OCI-LY3 (cell line): ENCODE measurements around the gene CIAO3.

Experiments used
- H2AFZ ChIP-seq: fragments of 200-600, 300-600 bp; shearing (Covaris generic); 2 replicates; pipeline ENCODE4 v1.6.0; 2014; ENCODE audit warnings: antibody characterized with exemption, low read depth, low read length
- H3K27ac ChIP-seq: fragments of 200-600, 300-600 bp; sonication (generic); 2 replicates; pipeline ENCODE4 v1.5.1; 2014; ENCODE audit warnings: mild to moderate bottlenecking, low read length, moderate library complexity, mixed read lengths
- H3K27me3 ChIP-seq: fragments of 200-600, 300-600 bp; sonication (generic); 2 replicates; pipeline ENCODE4 v1.6.1; 2014; ENCODE audit warnings: low read depth, low read length, mixed read lengths
- H3K36me3 ChIP-seq: fragments of 200-600, 300-600 bp; sonication (generic); replicated peaks from 2 replicates; pipeline ENCODE3; 2014; ENCODE audit warnings: low read depth, low read length, mixed read lengths
- H3K4me1 ChIP-seq: fragments of 300-600, 200-600 bp; sonication (generic); 2 replicates; pipeline ENCODE4 v1.6.1; 2014; ENCODE audit warnings: low read length, mixed read lengths
- H3K4me2 ChIP-seq: fragments of 200-600, 300-600 bp; sonication (generic); 2 replicates; pipeline ENCODE4 v1.6.1; 2014; ENCODE audit warnings: low read length, mixed read lengths
- H3K4me3 ChIP-seq: fragments of 300-600, 200-600 bp; sonication (generic); 2 replicates; pipeline ENCODE4 v1.5.1; 2014; ENCODE audit warnings: antibody characterized with exemption, mild to moderate bottlenecking, low read length, moderate library complexity
- H3K79me2 ChIP-seq: fragments of 300-600, 200-600 bp; shearing (Covaris generic); 2 replicates; pipeline ENCODE4 v1.6.1; 2014; ENCODE audit warnings: mild to moderate bottlenecking, low read length, mixed read lengths
- H3K9ac ChIP-seq: fragments of 300-600, 200-600 bp; shearing (Covaris generic); 2 replicates; pipeline ENCODE4 v1.6.0; 2014; ENCODE audit warnings: mild to moderate bottlenecking, low read length, moderate library complexity
- H3K9me3 ChIP-seq: fragments of 200-600, 300-600 bp; shearing (Covaris generic); 2 replicates; pipeline ENCODE4 v1.6.1; 2014; ENCODE audit warnings: low read length, mixed read lengths; ENCODE audit not compliant: insufficient read depth
- H4K20me1 ChIP-seq: fragments of 200-600, 300-600 bp; sonication (generic); 2 replicates; pipeline ENCODE4 v1.6.1; 2016; ENCODE audit warnings: low read length, mixed read lengths; ENCODE audit not compliant: insufficient read depth
- CTCF ChIP-seq: fragments of 200-600, 300-600 bp; sonication (generic); IDR thresholded peaks from 2 replicates; pipeline ENCODE4 v1.5.1; 2014; ENCODE audit warnings: antibody characterized with exemption, low read length, low read depth
- EZH2phosphoT487 ChIP-seq: fragments of 200-600 bp; shearing (Covaris generic); IDR thresholded peaks from 2 replicates; pipeline ENCODE4 v1.6.1; 2018; ENCODE audit warnings: antibody characterized with exemption, mixed run types, low read depth

The CIAO3 gene

GRCh38 chr16:716200-716568, 24.6 kb downstream of the CIAO3 start:
- no peak overlapping the region for H3K27ac ChIP-seq

GRCh38 chr16:715477-716199, 25.2 kb downstream of the CIAO3 start:
- H4K20me1 ChIP-seq, result no peaks in the 10 kb centered on the region
- no peak overlapping the region for H3K27ac ChIP-seq
- H3K9ac ChIP-seq, result no peak overlapping the region
- no peaks in the 10 kb centered on the region for H3K9me3 ChIP-seq
- H3K4me2 ChIP-seq, result no peak overlapping the region
- H2AFZ ChIP-seq, result no peak overlapping the region
- H3K36me3 ChIP-seq, result no peaks in the 10 kb centered on the region
- TF ChIP-seq CTCF (no peak), EZH2phosphoT487 (no peak)
- peaks cover 4% of the 10 kb centered on the region; the same call in 1 of the 2 replicates for H3K27me3 ChIP-seq
- H3K4me1 ChIP-seq, result peaks cover 10% of the 10 kb centered on the region; the same call in 1 of the 2 replicates
- no peaks in the 10 kb centered on the region for H3K79me2 ChIP-seq
- H3K4me3 ChIP-seq, result no peak overlapping the region

More at GRCh38 chr16:716200-716568, 24.6 kb downstream of the CIAO3 start:
- Histone ChIP-seq H3K4me2 (no peak overlapping the region), H3K27me3 (no peaks in the 10 kb centered on the region; the same call in 1 of the 2 replicates), H3K9ac (no peak overlapping the region), H3K79me2 (no peaks in the 10 kb centered on the region), H3K4me1 (peaks cover 10% of the 10 kb centered on the region; the same call in 1 of the 2 replicates), H4K20me1 (no peaks in the 10 kb centered on the region), H3K9me3 (no peaks in the 10 kb centered on the region), H2AFZ (no peak overlapping the region), H3K4me3 (no peak overlapping the region), H3K36me3 (no peaks in the 10 kb centered on the region)
- TF ChIP-seq CTCF, result no peak
- TF ChIP-seq EZH2phosphoT487, result no peak

GRCh38 chr16:714558-715476, 26.0 kb downstream of the CIAO3 start, which contains the start of gene METRN:
TSS of gene METRN (plus strand) at chr16:715118. CDS start at chr16:715290, 172 bp downstream.
- Histone ChIP-seq H3K4me1 (peaks cover 6% of the 10 kb centered on the region; the same call in 1 of the 2 replicates), H3K9ac (no peak within 1 kb of the TSS), H4K20me1 (no peaks in the 10 kb centered on the region), H3K36me3 (no peaks in the 10 kb centered on the region), H3K4me2 (no peak within 1 kb of the TSS), H2AFZ (no peak within 1 kb of the TSS), H3K27ac (no peak within 1 kb of the TSS), H3K79me2 (no peaks in the 10 kb centered on the region), H3K9me3 (no peaks in the 10 kb centered on the region), H3K27me3 (peaks cover 12% of the 10 kb centered on the region), H3K4me3 (no peak within 1 kb of the TSS)
- TF ChIP-seq EZH2phosphoT487, result no peak
- no peak for TF ChIP-seq CTCF

- Histone ChIP-seq H4K20me1 (no peaks in the 10 kb centered on the region), H3K27me3 (peaks cover 18% of the 10 kb centered on the region), H3K4me1 (peaks cover 1% of the 10 kb centered on the region; the same call in 1 of the 2 replicates), H3K9ac (no peak overlapping the region), H3K9me3 (no peaks in the 10 kb centered on the region), H3K4me3 (no peak overlapping the region), H3K79me2 (no peaks in the 10 kb centered on the region), H3K27ac (no peak overlapping the region), H3K4me2 (no peak overlapping the region), H2AFZ (no peak overlapping the region), H3K36me3 (no peaks in the 10 kb centered on the region)
- TF ChIP-seq EZH2phosphoT487, result no peak
- no peak for TF ChIP-seq CTCF
Measured at GRCh38 chr16:714079-714478, 26.7 kb downstream of the CIAO3 start.
